OCI-LY7 (cell line): ENCODE data around the gene HECW1. TPM values are rescaled to one million over a fixed set of nuclear protein-coding genes. Genes with fewer than 3 reads are reported as not detected.

ENCODE experiments used
- BruUV-seq: library from RNA; stranded (reverse); fragments of 400-500 nt; replicated peaks from 2 replicates; lab custom pipeline; 2021; lab: Mats Ljungman, UMichigan
- CTCF ChIA-PET: fragments of 300-600 bp; sonication (Branson Sonifier 250); formaldehyde crosslinking; loops from one replicate; lab custom pipeline; 2022; ENCODE audit warnings: antibody characterized with exemption; ENCODE audit not compliant: unreplicated experiment; lab: Charles Lee
- POLR2A ChIA-PET: fragments of 300-600 bp; sonication (Branson Sonifier 250); formaldehyde crosslinking; loops from one replicate; lab custom pipeline; 2022; ENCODE audit warnings: antibody characterized with exemption; lab: Charles Lee
- DNase-seq: peaks from one replicate; pipeline ENCODE4 v3.0.0-alpha.2; 2015; ENCODE audit warnings: low spot score
- H2AFZ ChIP-seq: fragments of 200-600 bp; sonication (generic), shearing (Covaris generic); 2 replicates; pipeline ENCODE4 v1.6.1; 2014; ENCODE audit warnings: mild to moderate bottlenecking, antibody characterized with exemption, low read length, moderate library complexity
- H3K27ac ChIP-seq: fragments of 200-600 bp; sonication (generic); 2 replicates; pipeline ENCODE4 v1.5.1; 2014; ENCODE audit warnings: mixed run types, low read depth, mild to moderate bottlenecking, moderate library complexity, low read length, inconsistent platforms; ENCODE audit not compliant: poor library complexity, severe bottlenecking
- H3K36me3 ChIP-seq: fragments of 200-600 bp; sonication (generic); 2 replicates; pipeline ENCODE4 v1.6.1; 2014; ENCODE audit warnings: mild to moderate bottlenecking, antibody characterized with exemption, low read length, moderate library complexity, mixed read lengths; ENCODE audit not compliant: insufficient read depth
- H3K4me1 ChIP-seq: fragments of 200-600 bp; sonication (generic); 2 replicates; pipeline ENCODE4 v1.5.1; 2014; ENCODE audit warnings: mild to moderate bottlenecking, low read length; ENCODE audit not compliant: insufficient read depth, poor library complexity, severe bottlenecking
- H3K4me2 ChIP-seq: fragments of 200-600 bp; sonication (generic); 2 replicates; pipeline ENCODE4 v1.6.1; 2014; ENCODE audit warnings: mild to moderate bottlenecking, low read length
- H3K4me3 ChIP-seq: fragments of 200-600 bp; sonication (generic); 2 replicates; pipeline ENCODE4 v1.5.1; 2014; ENCODE audit warnings: mild to moderate bottlenecking, low read depth, low read length; ENCODE audit not compliant: poor library complexity, severe bottlenecking
- H3K79me2 ChIP-seq: fragments of 200-600 bp; sonication (generic); 2 replicates; pipeline ENCODE4 v1.6.1; 2016; ENCODE audit warnings: low read depth, mild to moderate bottlenecking, low read length, moderate library complexity, mixed read lengths; ENCODE audit not compliant: insufficient read depth
- H3K9me2 ChIP-seq: fragments of 200-600 bp; sonication (generic); 2 replicates; pipeline ENCODE4 v1.6.1; 2016; ENCODE audit warnings: mild to moderate bottlenecking, low read length, mixed read lengths; ENCODE audit not compliant: insufficient read depth
- H3K9me3 ChIP-seq: fragments of 200-600 bp; sonication (generic); 2 replicates; pipeline ENCODE4 v1.6.1; 2014; ENCODE audit warnings: mild to moderate bottlenecking, mixed run types, low read length, mixed read lengths
- H4K20me1 ChIP-seq: fragments of 200-600 bp; sonication (generic); 2 replicates; pipeline ENCODE4 v1.6.1; 2014; ENCODE audit warnings: mild to moderate bottlenecking, antibody characterized with exemption, low read length, moderate library complexity, mixed read lengths; ENCODE audit not compliant: insufficient read depth
- EZH2phosphoT487 ChIP-seq: fragments of 200-600 bp; sonication (generic); IDR thresholded peaks from 2 replicates; pipeline ENCODE4 v1.6.1; 2018; ENCODE audit warnings: low read depth, borderline replicate concordance, mild to moderate bottlenecking, mixed run types, antibody characterized with exemption, low read length, moderate library complexity, mixed read lengths
- intact Hi-C: fragments of 100-400 bp; cut with micrococcal nuclease; formaldehyde crosslinking; loops from one replicate; pipeline ENCODE4 v1.10.0; 2022; ENCODE audit not compliant: unreplicated experiment
- total RNA-seq, 2 experiments: library from RNA; depleted of rRNA in 1 of 2; stranded (reverse); fragments of >200 nt in 1 of 2; shearing (Covaris generic) in 1 of 2; gene quantifications; 2 replicates each; pipeline ENCODE4 v1.2.3, GENCODE V29; 2014 to 2022
- TF ChIP-seq, protein P1 (sequence below): fragments of 200-600 bp; sonication (generic); conservative IDR thresholded peaks from 2 replicates; pipeline ENCODE4 v1.5.1; 2014; ENCODE audit warnings: mild to moderate bottlenecking, antibody characterized with exemption, low read length, moderate library complexity, mixed read lengths

HECW1 gene
- total RNA-seq, 2 experiments from 2014 or later = 2.0 TPM

DNA sequence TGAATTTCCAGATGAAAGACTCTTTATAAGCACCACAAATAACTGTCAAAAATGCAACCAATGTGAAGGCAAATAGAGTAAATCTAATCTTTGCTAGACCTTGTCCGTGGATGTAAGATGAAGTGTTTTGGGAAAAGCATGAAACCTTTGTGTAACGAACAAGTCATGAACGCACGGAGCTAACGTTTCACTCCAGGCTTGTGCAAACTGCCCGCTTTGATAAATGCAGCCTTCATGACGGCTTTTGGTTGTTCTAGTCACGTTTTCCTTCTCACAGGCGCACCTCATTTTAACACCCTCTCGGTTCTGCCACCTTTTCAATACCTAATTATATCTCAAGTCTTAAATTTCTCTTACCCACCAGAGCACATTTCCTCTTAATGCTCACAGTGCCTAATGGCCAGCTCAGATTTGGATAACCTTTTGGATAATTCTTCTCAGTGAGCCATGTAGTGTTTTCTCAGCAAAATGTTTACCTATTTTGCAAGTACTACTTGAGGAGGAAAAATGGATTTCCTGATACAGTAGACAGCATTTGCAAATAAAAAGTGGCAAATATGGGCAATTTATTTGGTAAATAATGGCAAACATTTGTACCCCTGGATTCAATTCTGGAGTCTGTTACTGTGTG lies 63.2 kb downstream of the HECW1 start:
- ChIA-PET POLR2A (no interaction called here), CTCF (no interaction called here)
- Histone ChIP-seq H3K4me3 (no peak overlapping the region), H3K9me3 (no peaks in the 10 kb centered on the region), H2AFZ (no peak overlapping the region), H3K36me3 (no peaks in the 10 kb centered on the region), H4K20me1 (no peaks in the 10 kb centered on the region), H3K9me2 (no peaks in the 10 kb centered on the region), H3K4me1 (no peaks in the 10 kb centered on the region), H3K27ac (no peak overlapping the region), H3K4me2 (no peak overlapping the region), H3K79me2 (no peaks in the 10 kb centered on the region)
- intact Hi-C loops = no loop called here
- DNase-seq = no peak
- BruUV-seq = no TSS peak
- TF ChIP-seq, protein P1, sequence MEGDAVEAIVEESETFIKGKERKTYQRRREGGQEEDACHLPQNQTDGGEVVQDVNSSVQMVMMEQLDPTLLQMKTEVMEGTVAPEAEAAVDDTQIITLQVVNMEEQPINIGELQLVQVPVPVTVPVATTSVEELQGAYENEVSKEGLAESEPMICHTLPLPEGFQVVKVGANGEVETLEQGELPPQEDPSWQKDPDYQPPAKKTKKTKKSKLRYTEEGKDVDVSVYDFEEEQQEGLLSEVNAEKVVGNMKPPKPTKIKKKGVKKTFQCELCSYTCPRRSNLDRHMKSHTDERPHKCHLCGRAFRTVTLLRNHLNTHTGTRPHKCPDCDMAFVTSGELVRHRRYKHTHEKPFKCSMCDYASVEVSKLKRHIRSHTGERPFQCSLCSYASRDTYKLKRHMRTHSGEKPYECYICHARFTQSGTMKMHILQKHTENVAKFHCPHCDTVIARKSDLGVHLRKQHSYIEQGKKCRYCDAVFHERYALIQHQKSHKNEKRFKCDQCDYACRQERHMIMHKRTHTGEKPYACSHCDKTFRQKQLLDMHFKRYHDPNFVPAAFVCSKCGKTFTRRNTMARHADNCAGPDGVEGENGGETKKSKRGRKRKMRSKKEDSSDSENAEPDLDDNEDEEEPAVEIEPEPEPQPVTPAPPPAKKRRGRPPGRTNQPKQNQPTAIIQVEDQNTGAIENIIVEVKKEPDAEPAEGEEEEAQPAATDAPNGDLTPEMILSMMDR = no peak
- no peak for TF ChIP-seq EZH2phosphoT487

DNA sequence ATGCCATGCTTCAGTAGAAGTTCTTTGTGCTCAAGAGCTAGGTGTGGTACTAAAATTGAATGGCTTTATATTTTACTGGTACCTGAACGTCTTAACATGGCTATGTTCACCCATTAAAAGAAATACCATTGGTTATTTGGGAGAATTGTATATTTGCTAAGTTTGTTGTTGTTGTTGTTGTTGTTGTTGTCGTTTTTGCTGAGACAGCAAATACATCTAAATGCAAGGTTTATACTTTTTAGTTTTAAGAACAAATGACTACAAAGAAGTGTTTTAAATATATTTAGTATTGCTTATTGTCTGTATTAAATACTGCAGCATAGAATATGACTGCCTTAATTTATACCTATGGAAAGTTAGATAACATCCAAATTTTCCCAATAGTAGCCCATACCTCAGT lies 66.9 kb downstream of the HECW1 start:
- BruUV-seq = no TSS peak
- Histone ChIP-seq H3K9me2 (no peaks in the 10 kb centered on the region), H3K4me1 (no peaks in the 10 kb centered on the region), H3K4me2 (no peak overlapping the region), H4K20me1 (no peaks in the 10 kb centered on the region), H2AFZ (no peak overlapping the region), H3K4me3 (no peak overlapping the region), H3K79me2 (no peaks in the 10 kb centered on the region), H3K9me3 (no peaks in the 10 kb centered on the region), H3K36me3 (no peaks in the 10 kb centered on the region), H3K27ac (no peak overlapping the region)
- ChIA-PET POLR2A (interaction anchor here (0.6 kb wide), 1 partner anchor 18 kb away, joined by 3 read pairs; no protein-coding TSS in a partner anchor), CTCF (no interaction called here)
- no peak for DNase-seq
- no peak for TF ChIP-seq EZH2phosphoT487
- TF ChIP-seq, protein P1 = no peak
- intact Hi-C loops = no loop called here

DNA sequence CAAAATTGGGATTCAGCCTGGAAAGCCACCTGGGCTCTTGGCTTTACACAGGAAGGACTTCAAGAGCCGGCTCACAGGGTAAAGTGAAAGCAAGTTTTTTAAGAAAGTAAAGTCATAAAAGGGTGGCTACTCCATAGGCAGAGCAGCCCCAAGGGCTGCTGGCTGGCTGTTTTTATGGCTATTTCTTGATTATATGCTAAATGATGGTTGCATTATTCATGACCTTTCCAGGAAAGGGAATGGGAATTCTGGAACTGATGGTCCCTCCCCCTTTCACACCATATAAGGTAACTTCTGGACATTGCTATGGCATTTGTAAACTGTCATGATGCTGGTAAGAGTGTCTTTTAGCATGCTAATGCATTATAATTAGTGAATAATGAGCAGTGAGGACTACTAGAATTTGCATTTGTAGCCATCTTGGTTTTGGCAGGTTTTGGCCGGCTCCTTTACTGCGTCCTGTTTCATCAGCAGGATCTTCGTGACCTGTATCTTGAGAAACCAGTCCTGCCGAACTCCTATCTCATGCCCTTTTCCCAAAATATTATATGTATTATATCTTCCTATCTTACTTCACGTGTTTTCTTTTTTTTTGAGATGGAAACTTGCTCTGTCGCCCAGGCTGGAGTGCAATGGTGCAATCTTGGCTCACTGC lies 80.5 kb downstream of the HECW1 start:
- H3K9me3 ChIP-seq = no peaks in the 10 kb centered on the region
- H4K20me1 ChIP-seq = no peaks in the 10 kb centered on the region
- BruUV-seq = no TSS peak
- no peaks in the 10 kb centered on the region for H3K4me1 ChIP-seq
- no peak overlapping the region for H2AFZ ChIP-seq
- POLR2A ChIA-PET = no interaction called here
- no peak overlapping the region for H3K27ac ChIP-seq
- H3K4me3 ChIP-seq = no peak overlapping the region
- intact Hi-C loops = no loop called here
- TF ChIP-seq, protein P1 = no peak
- no peak for TF ChIP-seq EZH2phosphoT487
- no peaks in the 10 kb centered on the region for H3K36me3 ChIP-seq
- CTCF ChIA-PET = no interaction called here
- no peaks in the 10 kb centered on the region for H3K79me2 ChIP-seq
- no peak for DNase-seq
- no peak overlapping the region for H3K4me2 ChIP-seq
- H3K9me2 ChIP-seq = no peaks in the 10 kb centered on the region
